Caki2 (cell line): ENCODE results near the gene INPP5J. TPM values are rescaled to one million over a fixed set of nuclear protein-coding genes. Genes with fewer than 3 reads are reported as not detected.
"Not testable (repeated sequence)": the region's sequence is repeated elsewhere in the genome, so short reads cannot be mapped to it uniquely, and the experiment has no call there.

Experiments
- DNase-seq: peaks from one replicate; pipeline ENCODE4 v3.0.0-alpha.2; 2015; ENCODE audit warnings: low read depth
- in situ Hi-C: cut with HindIII; loops from 2 replicates; pipeline ENCODE4 v1.10.0; 2016; ENCODE audit warnings: low sequenced_read_pairs, low pct_unique_long_range_greater_than_20kb, mixed read lengths
- total RNA-seq: library from RNA; depleted of rRNA; stranded (reverse); fragments of >200 nt; shearing (Covaris generic); gene quantifications from 2 replicates; pipeline ENCODE4 v1.2.3, GENCODE V29; 2014; ENCODE audit warnings: low replicate concordance

INPP5J gene
- total RNA-seq, 1 experiment from 2014 or later, result 0.91 TPM

DNA sequence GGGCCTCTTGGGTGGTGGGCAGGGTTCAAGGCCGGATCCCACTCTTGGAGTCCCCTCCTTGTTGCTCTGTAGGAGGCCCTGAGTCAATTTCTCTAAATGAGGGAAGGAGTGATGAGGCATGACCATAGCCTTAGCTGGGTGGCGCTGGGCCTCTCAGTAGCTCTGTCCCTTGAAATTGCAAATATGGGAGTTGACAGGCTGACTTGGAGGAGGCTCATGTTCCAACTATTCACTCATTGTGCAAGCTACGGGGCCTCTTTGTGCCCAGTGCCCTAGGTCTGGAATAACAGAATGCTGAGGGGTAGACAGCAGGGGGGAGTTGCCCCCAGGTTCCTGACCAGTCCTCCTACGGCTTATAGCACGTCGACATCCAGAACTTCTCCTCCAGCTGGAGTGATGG lies 23.4 kb upstream of the INPP5J start:
- DNase-seq, result no peak
- in situ Hi-C loops, result no loop called here

DNA sequence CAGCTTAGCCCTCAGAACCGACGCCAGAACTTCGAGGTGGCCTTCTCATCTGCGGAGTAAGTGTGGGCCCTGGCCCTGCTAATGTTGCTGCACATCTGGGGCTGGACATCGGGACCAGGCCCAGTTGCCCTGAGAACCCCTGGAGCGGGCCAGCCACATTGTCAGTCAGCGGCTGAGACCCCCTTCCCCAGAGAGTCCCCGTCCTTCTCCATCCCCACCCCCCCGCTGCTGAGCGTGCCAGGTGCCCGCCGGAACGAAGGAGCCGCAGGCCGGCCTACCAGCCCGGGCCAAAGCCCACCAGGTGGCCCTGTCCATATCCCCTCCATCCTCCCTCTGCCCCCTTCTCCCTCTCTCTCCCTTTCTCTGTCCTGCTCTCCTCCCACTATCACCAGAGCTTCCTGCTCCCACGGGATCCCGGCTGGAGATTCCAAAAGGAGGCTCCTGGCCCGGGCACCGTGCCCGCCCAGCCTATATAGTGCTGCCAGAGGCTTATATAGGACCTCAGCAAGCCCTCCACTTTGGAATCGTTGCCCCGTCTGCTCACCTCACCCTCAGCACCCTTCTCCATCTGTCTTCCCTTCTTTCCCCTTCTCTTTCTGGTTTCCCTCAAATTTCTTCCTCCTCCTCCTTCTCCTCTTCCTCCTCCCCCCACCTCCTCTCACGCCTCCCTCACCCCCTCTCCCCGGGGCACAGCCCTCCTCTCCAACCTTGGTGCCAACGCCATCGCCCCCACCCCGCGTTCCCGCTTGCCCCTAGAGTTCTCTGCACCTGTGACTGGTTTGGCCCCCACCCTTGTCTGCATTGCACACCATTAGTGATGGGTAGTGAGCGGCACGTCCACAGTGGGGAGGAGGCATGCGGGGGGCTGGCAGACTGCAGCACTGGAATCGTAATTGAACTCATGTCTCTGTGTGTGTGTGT lies 22.7 kb upstream of the INPP5J start:
- in situ Hi-C loops, result no loop called here
- no peak for DNase-seq

DNA sequence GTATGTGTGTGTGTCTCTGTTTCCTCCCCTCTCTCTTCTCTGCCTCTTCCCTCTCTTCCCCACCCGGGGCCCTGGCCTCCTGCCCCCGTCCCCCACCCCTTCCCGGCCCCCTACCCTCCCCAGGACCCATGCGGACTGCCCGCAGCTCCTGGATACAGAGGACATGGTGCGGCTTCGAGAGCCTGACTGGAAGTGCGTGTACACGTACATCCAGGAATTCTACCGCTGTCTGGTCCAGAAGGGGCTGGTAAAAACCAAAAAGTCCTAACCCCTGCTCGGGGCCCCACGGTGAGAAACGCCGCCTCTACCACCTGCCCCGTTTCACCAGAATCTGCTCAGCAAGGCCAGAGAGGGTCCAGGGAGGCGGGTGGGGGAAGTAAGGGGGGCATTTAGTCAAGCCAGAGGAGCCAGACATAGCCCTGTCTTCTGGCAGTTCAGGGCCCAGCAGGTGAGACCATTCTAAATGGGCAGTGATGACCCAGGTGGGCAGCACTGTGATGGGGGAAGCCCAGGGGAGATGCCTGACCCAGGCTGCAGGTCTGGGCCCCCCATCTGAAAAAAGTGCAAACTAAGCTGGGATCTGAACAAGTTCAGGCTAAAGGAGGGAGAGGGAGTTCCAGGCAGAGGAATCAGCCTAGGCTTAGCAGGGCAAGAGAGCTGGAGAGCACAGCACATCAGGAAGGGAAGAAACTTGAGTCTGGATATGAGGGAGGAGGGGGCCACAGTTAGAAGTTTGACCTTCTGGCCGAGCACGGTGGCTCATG lies 21.8 kb upstream of the INPP5J start:
- in situ Hi-C loops, result no loop called here
- DNase-seq, result no peak

DNA sequence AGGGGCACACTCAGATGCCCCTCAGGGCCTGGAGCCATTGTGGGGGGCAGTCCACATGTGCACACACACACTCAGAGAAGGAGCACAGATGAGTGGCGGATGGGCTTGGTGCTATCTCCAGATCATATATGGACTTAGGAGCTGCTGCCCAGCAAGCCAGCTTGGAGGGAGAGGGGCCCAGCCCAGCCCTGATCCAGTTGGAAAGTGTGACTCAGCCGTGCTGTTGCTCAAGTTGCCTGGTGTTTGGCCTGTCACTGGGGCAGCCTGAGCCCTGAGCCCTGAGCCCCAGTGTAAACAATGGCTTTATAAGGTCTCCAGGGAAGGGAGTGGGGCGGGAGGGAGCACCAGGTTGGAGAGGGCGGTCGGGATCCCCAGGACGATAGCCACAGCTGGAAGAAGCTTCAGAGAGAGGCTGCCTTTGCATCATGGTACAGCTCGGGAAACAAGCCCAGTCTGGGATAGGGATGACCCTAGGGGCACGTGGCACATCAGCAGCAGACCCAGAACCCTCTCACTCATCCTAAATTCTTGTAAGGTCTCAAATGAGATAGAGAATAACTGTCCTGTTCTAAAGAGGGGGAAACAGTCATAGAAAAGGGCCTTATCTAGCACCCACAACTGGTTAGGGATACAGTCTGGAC lies 20.2 kb upstream of the INPP5J start:
- DNase-seq, result peak; percentile 31
- in situ Hi-C loops, result no loop called here

DNA sequence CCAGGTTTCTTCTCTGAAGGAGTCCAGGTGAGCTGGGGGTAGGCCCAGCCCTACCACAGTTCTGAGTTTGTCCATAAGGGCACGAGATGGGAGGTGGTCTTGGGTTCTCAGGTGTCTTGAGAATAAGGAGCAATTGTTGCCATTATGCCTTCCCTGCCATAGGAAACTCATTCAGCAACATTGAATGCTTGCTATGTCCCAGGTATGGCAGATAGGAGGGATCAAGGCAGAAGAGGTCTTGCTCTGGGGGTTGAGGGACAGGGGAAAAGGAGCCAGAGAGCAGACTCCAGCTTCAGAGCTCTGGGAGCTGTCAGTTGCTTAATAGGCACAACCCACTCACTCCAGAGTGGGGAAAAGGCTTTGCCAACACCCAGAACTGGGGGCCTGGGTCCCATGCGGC lies 19.7 kb upstream of the INPP5J start:
- DNase-seq, result no peak
- in situ Hi-C loops, result no loop called here

DNA sequence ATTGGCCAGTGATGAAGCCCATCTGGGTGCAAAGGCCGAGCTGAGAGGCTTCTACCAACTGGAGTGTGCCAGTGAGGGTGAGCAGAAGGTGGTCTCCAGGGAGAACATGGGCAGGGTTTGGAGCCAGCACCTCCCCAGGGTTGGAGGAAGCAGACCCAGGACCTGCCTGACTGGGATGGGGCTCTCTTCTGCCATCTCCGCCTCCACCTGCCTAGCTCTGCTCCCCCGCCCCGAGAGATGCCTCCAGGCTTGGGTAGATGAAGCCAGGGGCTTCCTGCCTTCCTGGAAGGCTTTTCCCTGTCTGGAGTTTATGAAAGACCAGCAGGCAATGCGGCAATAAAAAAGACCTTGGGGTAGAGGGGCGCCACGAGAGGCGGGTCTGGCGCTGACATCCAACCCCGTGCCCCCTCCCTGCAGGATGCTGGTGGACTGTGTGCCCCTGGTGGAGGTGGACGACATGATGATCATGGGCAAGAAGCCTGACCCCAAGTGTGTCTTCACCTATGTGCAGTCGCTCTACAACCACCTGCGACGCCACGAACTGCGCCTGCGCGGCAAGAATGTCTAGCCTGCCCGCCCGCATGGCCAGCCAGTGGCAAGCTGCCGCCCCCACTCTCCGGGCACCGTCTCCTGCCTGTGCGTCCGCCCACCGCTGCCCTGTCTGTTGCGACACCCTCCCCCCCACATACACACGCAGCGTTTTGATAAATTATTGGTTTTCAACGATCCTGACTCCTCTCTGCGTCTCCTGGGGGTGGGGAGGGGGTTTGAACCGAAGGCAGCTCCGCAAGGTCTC lies 18.7 kb upstream of the INPP5J start:
- DNase-seq, result no peak
- in situ Hi-C loops, result no loop called here

DNA sequence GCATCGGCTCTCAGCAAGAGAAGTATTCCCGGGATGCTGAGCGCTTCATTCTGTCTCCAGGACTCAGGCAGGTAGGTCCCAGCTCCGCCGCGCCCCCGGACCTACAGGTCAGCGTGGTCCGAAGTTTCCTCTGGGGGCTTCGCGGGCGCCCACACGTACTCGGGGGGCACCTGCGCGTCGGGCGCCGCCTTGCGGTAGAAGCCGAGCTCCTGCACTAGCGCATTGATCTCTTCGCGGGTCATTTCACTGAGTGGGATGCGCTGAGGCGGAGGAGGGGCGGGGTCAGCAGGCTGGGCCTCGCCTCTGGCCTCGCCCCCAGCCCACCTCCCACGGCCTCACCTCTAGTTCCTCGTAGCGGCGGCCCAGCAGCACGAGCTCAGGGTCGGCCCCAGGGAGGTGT lies 17.9 kb upstream of the INPP5J start:
- in situ Hi-C loops, result no loop called here

DNA sequence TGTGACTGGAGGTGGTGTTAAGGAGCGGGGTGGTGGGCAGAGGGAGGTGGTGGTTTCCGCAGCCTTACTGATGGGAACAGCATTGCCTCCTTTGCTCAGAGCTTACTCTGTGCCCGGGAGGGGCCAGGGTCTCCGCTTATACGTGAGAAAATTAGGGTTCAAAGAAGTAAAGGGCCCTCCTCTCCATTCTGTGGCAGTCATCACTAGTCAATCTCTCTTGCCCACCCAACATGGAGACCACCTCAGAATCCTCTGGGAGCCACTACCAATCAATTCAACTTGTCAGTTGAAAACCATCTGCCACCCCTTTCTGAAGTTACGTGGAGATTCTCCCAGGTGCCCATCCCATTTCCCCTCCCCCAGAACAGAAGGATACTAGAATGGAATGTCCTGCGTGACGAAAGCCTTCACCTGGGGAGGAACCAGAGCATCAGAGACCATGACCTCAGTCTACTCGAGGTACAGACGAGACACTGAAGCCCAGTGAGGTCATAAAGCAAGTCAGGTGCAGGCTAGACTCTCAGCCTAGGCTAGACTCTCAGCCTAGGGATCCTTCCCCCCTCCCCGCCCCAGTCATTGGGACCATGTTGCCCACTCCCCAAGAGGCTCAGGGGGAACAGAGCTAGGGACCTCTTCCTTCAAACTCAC lies 17.4 kb upstream of the INPP5J start:
- in situ Hi-C loops, result no loop called here
- no peak for DNase-seq

More for the DNA sequence above, 17.9 kb upstream of the INPP5J start:
- DNase-seq, result no peak

DNA sequence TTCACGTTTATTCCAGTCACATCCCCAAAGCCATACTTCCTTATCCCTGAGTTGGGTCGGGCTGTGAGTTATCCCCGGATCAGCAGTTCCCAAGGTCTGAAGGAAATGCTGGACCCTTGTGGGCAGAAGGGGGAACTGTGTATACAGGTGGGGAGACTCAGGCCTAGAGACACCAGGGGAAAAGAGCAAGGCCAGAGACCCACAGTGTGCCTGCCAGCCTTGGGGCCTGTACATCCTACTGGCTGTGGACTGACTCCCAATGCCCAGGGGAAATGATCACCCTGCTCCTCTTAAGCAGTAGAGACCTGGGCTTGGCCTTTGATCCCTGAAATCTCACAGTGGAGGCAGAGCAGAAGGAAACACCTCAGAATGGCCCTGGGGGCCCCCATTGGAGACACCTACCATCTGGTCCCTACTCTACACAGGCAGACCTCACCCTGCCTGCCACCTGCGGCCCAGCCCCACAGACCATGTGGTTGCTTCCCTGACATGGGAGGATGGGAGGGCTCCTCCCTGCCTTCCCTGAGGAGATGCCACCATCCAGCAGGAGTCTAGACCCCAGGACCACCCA lies 16.7 kb upstream of the INPP5J start:
- in situ Hi-C loops, result no loop called here
- DNase-seq, result no peak

DNA sequence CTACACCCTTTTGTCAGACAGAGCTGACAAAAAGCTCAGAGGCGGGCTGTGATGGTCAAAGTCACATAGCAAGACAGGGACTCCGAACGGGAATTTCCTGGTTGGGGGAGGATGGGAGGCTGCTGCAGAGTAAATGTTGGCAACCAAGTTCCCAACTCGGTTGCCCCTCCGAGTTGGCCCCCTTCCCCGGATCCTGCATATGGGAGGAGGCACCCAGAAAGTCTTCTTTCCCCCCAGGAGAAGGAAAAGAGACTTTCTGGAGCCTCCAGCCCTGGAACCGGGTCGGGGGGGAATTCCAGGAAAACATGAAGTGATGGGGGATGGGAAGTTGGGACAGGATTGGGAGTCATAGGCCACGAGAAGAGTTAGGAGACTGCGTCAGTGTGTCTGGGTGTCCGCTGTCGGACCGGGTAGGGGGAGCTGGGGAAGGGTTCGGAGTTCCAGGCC lies 16.0 kb upstream of the INPP5J start:
- DNase-seq, result no peak
- in situ Hi-C loops, result no loop called here

DNA sequence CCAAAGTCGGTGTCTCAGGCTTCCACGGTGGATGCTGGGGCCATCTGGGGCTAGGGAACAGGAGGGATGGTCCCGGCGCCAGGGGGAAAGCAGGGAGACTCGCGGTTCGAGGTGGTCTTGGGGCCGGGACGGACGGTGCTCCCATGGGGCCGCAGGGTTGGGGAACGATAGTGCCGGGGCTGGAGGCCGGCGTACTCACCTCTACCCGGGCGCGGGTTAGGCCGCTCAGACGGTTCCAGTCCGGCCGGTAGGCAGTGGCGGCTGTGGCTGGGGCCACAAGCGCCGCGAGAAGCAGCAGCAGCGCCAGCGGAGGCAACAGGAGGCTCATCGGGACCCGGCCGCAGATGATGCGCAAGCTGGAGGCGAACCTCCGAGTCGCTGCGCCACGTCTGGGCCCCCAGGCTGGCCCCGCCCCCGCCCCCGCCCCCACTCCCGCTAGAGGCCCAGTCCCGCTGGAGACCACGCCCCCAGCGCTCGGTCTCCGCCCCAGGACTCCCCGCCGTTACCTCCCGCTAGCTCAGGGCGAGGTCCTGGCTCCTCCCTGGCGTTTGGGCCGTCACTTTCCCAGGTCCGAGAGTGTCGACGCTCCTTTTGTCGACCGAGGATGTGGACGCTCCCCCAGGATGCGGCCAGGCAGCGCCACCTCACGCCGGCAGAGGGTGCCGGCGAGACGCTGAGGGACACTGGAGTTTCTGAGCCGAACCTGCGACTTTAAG lies 15.4 kb upstream of the INPP5J start, which contains the start of gene SELENOM:
SELENOM (minus strand) TSS at position 391 of the 716 bp plus-strand sequence; CDS start at position 328, 63 bp downstream.
- DNase-seq, result peak; percentile 98
- in situ Hi-C loops, result no loop called here

DNA sequence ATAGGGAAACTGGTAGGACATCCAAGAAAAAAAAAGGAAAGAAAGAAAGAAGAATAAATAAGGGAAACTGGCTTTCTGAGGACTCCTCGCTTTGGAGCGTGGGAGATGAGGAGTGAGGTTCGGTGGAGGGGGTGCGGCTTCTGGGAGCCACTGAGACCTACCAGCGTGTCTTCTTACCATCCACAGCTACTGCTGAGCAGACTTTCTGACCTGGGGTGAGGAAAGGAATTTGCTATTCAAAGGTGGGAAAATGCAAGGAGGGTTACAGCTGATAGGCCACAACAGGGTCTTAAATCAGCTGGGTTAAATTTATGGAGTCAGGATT lies 14.9 kb upstream of the INPP5J start:
- DNase-seq, result no peak
- in situ Hi-C loops, result no loop called here

DNA sequence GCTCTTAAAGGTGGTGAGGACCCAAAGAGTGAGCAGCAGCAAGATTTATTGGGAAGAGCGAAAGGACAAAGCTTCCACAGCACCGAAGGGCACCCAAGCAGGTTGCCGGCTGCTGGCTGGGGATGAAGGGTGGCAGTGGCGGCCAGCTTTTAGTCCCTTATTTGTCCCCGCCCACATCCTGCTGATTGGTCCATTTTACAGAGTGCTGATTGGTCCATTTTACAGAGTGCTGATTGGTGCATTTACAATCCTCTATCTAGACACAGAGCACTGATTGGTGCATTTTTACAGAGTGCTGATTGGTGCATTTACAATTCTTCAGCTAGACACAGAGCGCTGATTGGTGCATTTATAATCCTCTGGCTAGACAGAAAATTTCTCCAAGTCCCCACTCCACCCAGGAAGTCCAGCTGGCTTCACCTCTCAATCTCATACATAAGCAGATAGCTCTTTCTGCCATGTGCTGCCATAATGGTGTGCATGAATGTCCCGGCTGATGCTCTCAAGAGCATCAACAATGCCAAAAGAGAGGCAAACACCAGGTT lies 10.1 kb upstream of the INPP5J start:
- not testable (repeated sequence) for DNase-seq
- in situ Hi-C loops, result loop anchor here (10.0 kb wide), 1 partner anchor 102 kb away; the partner anchor contains the start of gene LIMK2

DNA sequence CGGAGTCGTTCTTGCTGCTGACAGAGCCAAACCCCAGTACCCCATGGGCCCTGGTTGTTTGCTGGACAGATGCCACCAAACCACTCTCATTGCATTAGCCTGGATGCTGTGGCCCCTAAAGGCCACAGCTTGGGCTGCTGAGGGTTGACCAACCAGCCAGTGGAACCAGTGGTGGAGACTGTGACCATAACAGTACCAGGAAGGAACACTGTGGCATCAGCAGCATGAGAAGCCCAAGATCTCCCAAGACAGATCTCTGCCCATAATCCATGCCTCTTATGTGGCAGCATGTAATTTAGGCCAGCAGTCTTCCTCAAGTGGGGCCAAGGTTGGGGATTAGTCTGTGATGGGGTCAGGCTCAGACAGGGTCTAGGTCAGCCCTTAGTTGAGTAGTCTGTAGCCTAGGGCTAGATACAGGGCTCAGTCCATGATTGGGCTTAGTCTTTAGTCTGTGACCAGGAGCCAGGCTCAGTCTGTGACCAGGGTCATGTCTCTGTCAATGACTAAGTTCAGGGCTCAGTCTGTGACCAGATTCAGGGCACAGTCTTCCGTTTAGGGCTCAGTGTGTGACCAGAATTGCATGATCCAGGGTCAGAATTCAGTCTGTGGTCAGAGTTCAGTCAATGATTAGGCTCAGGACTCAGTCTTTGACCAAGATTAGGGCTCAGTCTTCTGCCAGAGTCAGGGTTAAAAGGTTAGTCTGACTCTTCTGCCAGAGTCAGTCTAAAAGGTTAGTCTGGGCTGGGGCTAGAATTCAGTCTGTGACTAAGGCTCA lies 4.5 kb upstream of the INPP5J start:
- in situ Hi-C loops, result loop anchor here (10.0 kb wide), 1 partner anchor 97 kb away; the partner anchor contains the start of gene LIMK2

DNA sequence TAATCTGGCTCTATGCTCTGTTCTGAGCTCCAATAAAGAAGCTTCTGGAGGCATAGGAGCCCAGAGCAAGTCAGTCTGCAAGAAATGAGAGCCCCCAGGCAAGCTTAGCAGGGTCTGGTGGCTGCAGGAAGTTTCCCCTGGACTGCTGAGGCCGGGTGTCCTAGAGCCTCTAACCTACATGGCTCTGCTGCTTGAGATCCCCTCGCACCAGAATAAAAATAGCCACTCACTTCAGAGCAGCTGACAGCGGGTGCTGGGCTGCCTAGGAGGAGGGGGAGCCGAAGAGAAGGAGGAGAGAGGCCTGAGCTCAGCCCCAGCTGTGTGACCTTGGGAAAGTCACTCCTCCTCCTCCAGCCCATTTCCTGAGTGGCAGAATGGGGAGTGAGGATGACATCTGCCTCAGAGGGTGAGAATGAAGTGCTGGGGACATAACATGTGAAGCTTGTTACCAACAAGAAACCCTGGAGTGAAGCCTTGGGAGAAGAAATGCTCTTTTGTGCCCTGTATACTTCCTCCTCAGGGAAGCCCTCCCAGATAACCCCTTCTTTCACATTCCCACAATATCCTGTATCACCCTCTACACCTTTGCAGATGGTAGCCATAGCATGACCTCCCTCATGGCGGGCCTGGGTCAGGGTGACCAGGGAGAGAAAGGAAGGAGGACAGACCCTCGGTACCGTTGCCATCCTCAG lies 3.6 kb upstream of the INPP5J start:
- in situ Hi-C loops, result loop anchor here (10.0 kb wide), 1 partner anchor 96 kb away; the partner anchor contains the start of gene LIMK2

More for the DNA sequence above, 4.5 kb upstream of the INPP5J start:
- no peak for DNase-seq

More for the DNA sequence above, 3.6 kb upstream of the INPP5J start:
- no peak for DNase-seq
